Transverse colon (tissue), 4 donors: Measurements from ENCODE around the gene TNFSF15. TPM values are rescaled to one million over a fixed set of nuclear protein-coding genes. Genes with fewer than 3 reads are reported as not detected.

ENCODE experiments used
- DNase-seq: peaks from one replicate; pipeline ENCODE4 v3.0.0-alpha.2; 2019
- H3K27ac ChIP-seq, 4 donors: fragments of 200-600 bp; sonication (generic); 2 replicates each; pipeline ENCODE4 v1.5.1; 2016 to 2018; ENCODE audit warnings: inconsistent platforms in 4 of 4
- H3K27me3 ChIP-seq: fragments of 200-600 bp; sonication (generic); 2 replicates; pipeline ENCODE4 v1.5.1; 2017; ENCODE audit warnings: inconsistent platforms
- H3K36me3 ChIP-seq, 4 donors: fragments of 200-600 bp; sonication (generic); 2 replicates each; pipeline ENCODE4 v1.5.1; 2017 to 2019; ENCODE audit warnings: inconsistent platforms in 4 of 4
- H3K4me1 ChIP-seq, 4 donors: fragments of 200-600 bp; sonication (generic); 2 replicates each; pipeline ENCODE4 v1.5.1; 2017 to 2020; ENCODE audit warnings: inconsistent platforms in 4 of 4
- H3K4me3 ChIP-seq, 4 donors: fragments of 200-600 bp; sonication (generic); 1 replicate in 1 of 4; 2 replicates in 3 of 4; pipeline versions ENCODE4 v1.5.1 to v1.6.1; 2017 to 2019; ENCODE audit warnings: inconsistent platforms in 4 of 4
- H3K9me3 ChIP-seq, 2 donors: fragments of 200-600 bp; sonication (generic); 2 replicates each; pipeline ENCODE4 v1.5.1; 2017 to 2019; ENCODE audit warnings: inconsistent platforms in 2 of 2
- EP300 ChIP-seq: sonication (generic); formaldehyde crosslinking; IDR thresholded peaks from one replicate; pipeline ENCODE4 v1.6.1; 2017; ENCODE audit warnings: antibody characterized with exemption, low read depth
- POLR2A ChIP-seq: fragments of 450-650 bp; IDR thresholded peaks from one replicate; pipeline ENCODE4 v1.6.1; 2016; ENCODE audit warnings: antibody characterized with exemption, mild to moderate bottlenecking, moderate library complexity
- POLR2AphosphoS5 ChIP-seq, 3 donors: sonication (generic); formaldehyde crosslinking; IDR thresholded peaks; one replicate each; pipeline ENCODE4 v1.6.1; 2016; ENCODE audit warnings: antibody characterized with exemption in 3 of 3
- WGBS, 2 donors: methylation state at CpG; one replicate each; pipeline ENCODE4 v1.1.5; 2018; ENCODE audit warnings: low coverage in 1 of 2; 5-methylcytosine and 5-hydroxymethylcytosine counted together
- in situ Hi-C, 4 donors: fragments of 200-750 bp; cut with MboI; loops; one replicate each; pipeline versions ENCODE4 v1.15.0 to v1.15.1; 2017; ENCODE audit warnings: low sequenced_read_pairs in 3 of 4, low pct_ligation_motif_present in 1 of 4, low pct_unique_long_range_greater_than_20kb in 1 of 4
- intact Hi-C: fragments of 100-400 bp; cut with DNase I; formaldehyde crosslinking; loops from one replicate; pipeline ENCODE4 v1.15.1; 2023; ENCODE audit warnings: low total_unique reads
- total RNA-seq, 4 donors: library from RNA; depleted of rRNA; stranded (reverse); fragments of >200 nt; gene quantifications; one replicate each; pipeline ENCODE4 v1.1.0, GENCODE V29; 2016
- TF ChIP-seq, protein P1 (sequence below), 5 experiments: fragments of 200-600 bp in 3 of 5; fragments of 450-650 bp in 2 of 5; sonication (generic) in 3 of 5; IDR thresholded peaks; 1 replicate in 2 of 5; 2 replicates in 3 of 5; pipeline ENCODE4 v1.5.1; 2016 to 2017; ENCODE audit warnings: antibody characterized with exemption in 5 of 5, inconsistent platforms in 3 of 5, mild to moderate bottlenecking in 2 of 5, moderate library complexity in 1 of 5

Gene TNFSF15
- 1 to 10 TPM in 3 of 4 donors, under 1 TPM in 1; 0.37 to 2.0 (median 1.9) TPM for total RNA-seq

DNA sequence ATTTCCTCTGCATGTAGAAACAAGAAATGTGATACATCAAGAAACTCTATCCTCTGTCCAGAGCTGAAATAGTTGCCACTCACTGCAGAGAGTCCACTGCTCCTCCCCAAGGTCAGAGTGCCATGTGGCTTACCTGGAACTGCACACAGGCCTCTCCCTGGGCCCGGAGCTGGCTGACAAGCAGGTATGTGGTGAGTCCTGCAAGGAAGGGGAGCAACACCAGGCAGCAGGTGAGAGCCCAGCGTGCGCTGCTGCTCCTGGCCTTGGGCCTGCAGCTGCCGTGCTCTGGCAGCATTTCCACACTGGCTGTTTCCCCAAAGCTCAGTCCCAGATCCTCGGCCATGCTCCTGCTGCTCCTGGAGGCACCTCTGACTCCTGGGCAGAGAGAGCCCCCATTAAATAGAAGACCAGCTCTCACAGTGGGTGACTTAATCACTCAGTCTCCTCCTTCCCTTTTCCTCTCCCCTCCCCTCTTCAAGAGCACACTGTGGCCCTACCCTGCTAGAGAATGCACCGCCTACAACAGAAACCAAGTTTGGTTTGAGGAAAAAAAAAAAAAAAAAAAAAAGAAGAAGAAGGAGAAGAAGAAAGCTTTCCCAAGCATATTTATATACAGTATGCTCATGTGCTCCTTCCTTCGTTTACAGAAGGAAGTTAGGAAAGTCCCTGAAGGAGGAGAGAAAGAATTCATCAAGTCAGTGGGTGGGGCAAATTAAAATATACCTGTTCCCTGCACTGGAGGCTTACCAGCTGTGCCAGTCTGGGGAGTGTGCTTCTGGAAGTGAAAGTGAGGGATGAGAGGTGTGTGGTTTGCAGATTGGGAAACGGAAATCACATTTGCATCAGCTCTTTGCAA lies at the start of gene TNFSF15:
TNFSF15 (minus strand) TSS at position 370 of the 856 bp plus-strand sequence; CDS start at position 343, 27 bp downstream.
- in situ Hi-C loops (no loop called here), intact Hi-C loops (no loop called here)
- TF ChIP-seq POLR2A = peak; percentile 31
- no peak for TF ChIP-seq EP300
- Histone ChIP-seq H3K27ac (peak within 1 kb of the TSS; percentile 62 to 76 (median 66)), H3K36me3 (no peaks in the 10 kb centered on the region), H3K9me3 (no peaks in the 10 kb centered on the region), H3K4me3 (peak within 1 kb of the TSS in 1 of 4 donors; percentile 16), H3K27me3 (no peaks in the 10 kb centered on the region), H3K4me1 (peaks cover 17 to 41% (median 28%) of the 10 kb centered on the region in 4 donors)
- peak; percentile 54 for DNase-seq
- WGBS, 2 donors = 0 to 20% methylated on average over 2 to 8 of the region's 8 CpGs

DNA sequence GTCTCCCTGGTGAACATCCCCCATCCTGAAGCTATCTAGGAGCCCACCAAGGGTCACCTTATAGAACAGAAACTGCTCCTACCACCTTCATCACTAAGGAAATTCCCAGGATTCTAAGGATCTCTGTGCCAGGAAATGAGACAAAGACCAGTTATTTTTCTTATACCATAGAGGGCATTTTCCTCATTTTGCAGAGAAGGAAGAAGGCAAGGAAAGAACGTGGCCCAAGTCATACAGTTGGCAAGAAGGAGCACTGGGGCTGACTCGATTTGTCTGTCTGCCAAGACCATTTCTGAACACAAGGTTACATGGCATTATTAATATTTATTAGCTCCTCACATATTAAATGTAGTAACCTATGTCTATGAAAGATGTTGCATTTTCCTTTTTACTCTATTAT lies 49.6 kb upstream of the TNFSF15 start:
- H3K4me1 ChIP-seq = peaks cover 0 to 26% (median 19%) of the 10 kb centered on the region in 4 donors
- TF ChIP-seq EP300 (no peak), POLR2AphosphoS5 (IDR thresholded peaks at IDR 0.05) (no peak), POLR2A (no peak)
- TF ChIP-seq, protein P1, sequence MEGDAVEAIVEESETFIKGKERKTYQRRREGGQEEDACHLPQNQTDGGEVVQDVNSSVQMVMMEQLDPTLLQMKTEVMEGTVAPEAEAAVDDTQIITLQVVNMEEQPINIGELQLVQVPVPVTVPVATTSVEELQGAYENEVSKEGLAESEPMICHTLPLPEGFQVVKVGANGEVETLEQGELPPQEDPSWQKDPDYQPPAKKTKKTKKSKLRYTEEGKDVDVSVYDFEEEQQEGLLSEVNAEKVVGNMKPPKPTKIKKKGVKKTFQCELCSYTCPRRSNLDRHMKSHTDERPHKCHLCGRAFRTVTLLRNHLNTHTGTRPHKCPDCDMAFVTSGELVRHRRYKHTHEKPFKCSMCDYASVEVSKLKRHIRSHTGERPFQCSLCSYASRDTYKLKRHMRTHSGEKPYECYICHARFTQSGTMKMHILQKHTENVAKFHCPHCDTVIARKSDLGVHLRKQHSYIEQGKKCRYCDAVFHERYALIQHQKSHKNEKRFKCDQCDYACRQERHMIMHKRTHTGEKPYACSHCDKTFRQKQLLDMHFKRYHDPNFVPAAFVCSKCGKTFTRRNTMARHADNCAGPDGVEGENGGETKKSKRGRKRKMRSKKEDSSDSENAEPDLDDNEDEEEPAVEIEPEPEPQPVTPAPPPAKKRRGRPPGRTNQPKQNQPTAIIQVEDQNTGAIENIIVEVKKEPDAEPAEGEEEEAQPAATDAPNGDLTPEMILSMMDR (IDR thresholded peaks at IDR 0.05) = no peak
- 37 to 59% methylated on average over 2 of the region's 2 CpGs for WGBS, 2 donors
- in situ Hi-C loops = no loop called here
- no peaks in the 10 kb centered on the region for H3K27me3 ChIP-seq
- no peak for DNase-seq
- intact Hi-C loops = no loop called here
- H3K4me3 ChIP-seq = no peak overlapping the region
- no peaks in the 10 kb centered on the region for H3K36me3 ChIP-seq
- no peaks in the 10 kb centered on the region for H3K9me3 ChIP-seq
- H3K27ac ChIP-seq = no peak overlapping the region

DNA sequence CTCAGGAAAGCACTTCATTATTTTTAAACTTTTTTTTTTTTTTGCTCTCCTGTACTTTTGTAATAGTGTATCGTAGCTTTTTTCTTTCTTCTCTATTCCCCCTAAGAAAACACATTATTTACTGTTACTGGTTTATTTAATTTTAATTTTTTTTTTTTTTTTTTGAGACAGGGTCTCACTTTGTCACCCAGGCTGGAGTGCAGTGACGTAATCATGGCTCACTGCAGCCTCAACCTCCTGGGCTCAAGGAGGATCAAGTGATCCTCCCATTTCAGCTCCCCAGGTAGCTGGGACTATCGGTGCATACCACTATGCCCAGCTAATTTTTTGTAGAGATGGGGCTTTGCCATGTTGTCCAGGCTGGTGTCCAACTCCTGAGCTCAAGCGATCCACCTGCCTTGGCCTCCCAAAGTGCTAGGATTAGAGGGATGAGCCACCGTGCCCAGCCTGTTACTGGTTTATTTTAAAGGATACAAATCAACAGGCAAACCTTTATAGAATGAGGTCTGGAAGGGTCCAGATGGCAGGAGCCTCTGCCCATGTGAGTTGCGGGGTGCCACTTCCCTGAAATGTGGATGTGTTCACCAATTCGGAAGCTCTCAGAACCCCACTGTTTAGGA lies 49.0 kb upstream of the TNFSF15 start:
- H3K36me3 ChIP-seq = no peaks in the 10 kb centered on the region
- intact Hi-C loops (no loop called here), in situ Hi-C loops (no loop called here)
- TF ChIP-seq POLR2AphosphoS5 (IDR thresholded peaks at IDR 0.05) (no peak), POLR2A (no peak), EP300 (no peak)
- TF ChIP-seq, protein P1 (IDR thresholded peaks at IDR 0.05) = no peak
- 92 to 94% methylated on average over 5 to 7 of the region's 7 CpGs for WGBS, 2 donors
- peaks cover 0 to 26% (median 19%) of the 10 kb centered on the region in 4 donors for H3K4me1 ChIP-seq
- H3K9me3 ChIP-seq = no peaks in the 10 kb centered on the region
- no peak overlapping the region for H3K27ac ChIP-seq
- no peaks in the 10 kb centered on the region for H3K27me3 ChIP-seq
- DNase-seq = no peak
- no peak overlapping the region for H3K4me3 ChIP-seq

DNA sequence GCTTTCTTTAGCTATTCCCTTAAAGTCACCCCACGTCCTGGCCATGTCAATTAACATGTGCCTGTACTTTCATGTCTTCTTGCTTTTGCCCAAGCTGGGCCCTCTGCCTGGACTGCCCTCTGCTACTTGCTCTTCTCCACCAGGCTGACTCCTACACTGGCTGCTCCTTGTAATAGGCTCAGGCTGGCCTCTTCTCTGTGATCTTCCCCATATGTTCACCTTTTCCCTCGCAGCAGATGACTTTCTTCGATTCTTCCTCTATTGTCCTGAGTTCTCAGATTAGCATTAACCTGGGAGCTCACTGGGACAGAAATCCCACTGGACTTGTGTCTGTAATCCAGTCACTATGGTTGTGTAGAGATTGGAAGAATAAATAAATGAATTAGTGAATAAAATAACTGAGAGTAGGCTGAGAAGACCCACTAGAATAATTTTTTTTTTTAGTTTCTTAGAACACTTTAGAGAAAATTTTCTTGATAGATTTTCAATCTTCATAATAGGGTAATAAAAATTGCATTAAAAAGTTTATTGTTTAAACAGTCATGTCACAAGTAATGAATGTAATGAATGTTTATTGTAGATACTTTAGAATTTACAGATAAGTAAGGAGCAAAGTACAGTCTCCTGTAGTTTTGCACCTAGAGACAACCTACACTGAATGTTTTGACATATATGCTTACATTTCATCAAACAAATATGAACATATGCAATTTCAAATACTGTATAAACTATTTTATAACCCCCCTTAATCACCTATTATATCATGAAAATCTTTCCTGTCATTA lies 47.4 kb upstream of the TNFSF15 start:
- 44 to 56% methylated on average over 1 to 3 of the region's 3 CpGs for WGBS, 2 donors
- DNase-seq = no peak
- TF ChIP-seq, protein P1 (IDR thresholded peaks at IDR 0.05) = no peak
- no peak for TF ChIP-seq POLR2AphosphoS5 (IDR thresholded peaks at IDR 0.05)
- no peak for TF ChIP-seq EP300
- TF ChIP-seq POLR2A = no peak
- Histone ChIP-seq H3K36me3 (no peaks in the 10 kb centered on the region), H3K4me3 (no peak overlapping the region), H3K27me3 (no peaks in the 10 kb centered on the region), H3K9me3 (no peaks in the 10 kb centered on the region), H3K27ac (peak overlapping the region; percentile 21 to 63 (median 40)), H3K4me1 (peaks cover 0 to 26% (median 19%) of the 10 kb centered on the region in 4 donors)
- intact Hi-C loops (no loop called here), in situ Hi-C loops (no loop called here)
